HG03025 (cell line): ENCODE data around the gene TBC1D7.
A peak's percentile ranks its signal among the peaks of the same experiment; 100 is the strongest.

Experiments used
- ATAC-seq: cut with Tn5 transposase; IDR thresholded peaks from one replicate; pipeline ENCODE4 v1.9.1; 2021; ENCODE audit warnings: mild to moderate bottlenecking, moderate library complexity; ENCODE audit not compliant: unreplicated experiment, low FRiP score

TBC1D7 gene

GRCh38 chr6:13296536-13296997 is 31.8 kb downstream of the TBC1D7 start:
- peak; percentile 56 for ATAC-seq

- no peak for ATAC-seq
Measured at GRCh38 chr6:13295576-13295975, 32.8 kb downstream of the TBC1D7 start.

- ATAC-seq, result no peak
Measured at GRCh38 chr6:13294499-13295069, 33.8 kb downstream of the TBC1D7 start.

GRCh38 chr6:13292774-13293173 is 35.6 kb downstream of the TBC1D7 start:
- ATAC-seq, result no peak

GRCh38 chr6:13290335-13290734 is 38.0 kb downstream of the TBC1D7 start:
- ATAC-seq, result no peak

GRCh38 chr6:13289789-13290318 is 38.5 kb downstream of the TBC1D7 start:
- no peak for ATAC-seq

GRCh38 chr6:13288969-13289391 is 39.4 kb downstream of the TBC1D7 start:
- no peak for ATAC-seq

GRCh38 chr6:13288481-13288880 is 39.9 kb downstream of the TBC1D7 start:
- ATAC-seq, result no peak

GRCh38 chr6:13287104-13287503 is 41.2 kb downstream of the TBC1D7 start:
- no peak for ATAC-seq

- ATAC-seq, result no peak
Measured at GRCh38 chr6:13286181-13286580, 42.2 kb downstream of the TBC1D7 start.

- no peak for ATAC-seq
Measured at GRCh38 chr6:13285705-13286104, 42.6 kb downstream of the TBC1D7 start.

GRCh38 chr6:13284646-13285045 is 43.7 kb downstream of the TBC1D7 start:
- ATAC-seq, result no peak

- ATAC-seq, result no peak
Measured at GRCh38 chr6:13283331-13283730, 45.0 kb downstream of the TBC1D7 start.

GRCh38 chr6:13282393-13283069 is 45.8 kb downstream of the TBC1D7 start:
- no peak for ATAC-seq

GRCh38 chr6:13281686-13282085 is 46.7 kb downstream of the TBC1D7 start:
- no peak for ATAC-seq

GRCh38 chr6:13280254-13280653 is 48.1 kb downstream of the TBC1D7 start:
- no peak for ATAC-seq

- ATAC-seq, result no peak
Measured at GRCh38 chr6:13278991-13279390, 49.3 kb downstream of the TBC1D7 start.

- no peak for ATAC-seq
Measured at GRCh38 chr6:13278164-13278563, 50.2 kb downstream of the TBC1D7 start.

- ATAC-seq, result no peak
Measured at GRCh38 chr6:13277231-13277630, 51.1 kb downstream of the TBC1D7 start.

- ATAC-seq, result no peak
Measured at GRCh38 chr6:13275435-13275989, 52.8 kb downstream of the TBC1D7 start.

GRCh38 chr6:13274707-13275434 is 53.5 kb downstream of the TBC1D7 start:
- no peak for ATAC-seq
